ENCODE data around the gene EBF4.

EBF4 gene

DNA sequence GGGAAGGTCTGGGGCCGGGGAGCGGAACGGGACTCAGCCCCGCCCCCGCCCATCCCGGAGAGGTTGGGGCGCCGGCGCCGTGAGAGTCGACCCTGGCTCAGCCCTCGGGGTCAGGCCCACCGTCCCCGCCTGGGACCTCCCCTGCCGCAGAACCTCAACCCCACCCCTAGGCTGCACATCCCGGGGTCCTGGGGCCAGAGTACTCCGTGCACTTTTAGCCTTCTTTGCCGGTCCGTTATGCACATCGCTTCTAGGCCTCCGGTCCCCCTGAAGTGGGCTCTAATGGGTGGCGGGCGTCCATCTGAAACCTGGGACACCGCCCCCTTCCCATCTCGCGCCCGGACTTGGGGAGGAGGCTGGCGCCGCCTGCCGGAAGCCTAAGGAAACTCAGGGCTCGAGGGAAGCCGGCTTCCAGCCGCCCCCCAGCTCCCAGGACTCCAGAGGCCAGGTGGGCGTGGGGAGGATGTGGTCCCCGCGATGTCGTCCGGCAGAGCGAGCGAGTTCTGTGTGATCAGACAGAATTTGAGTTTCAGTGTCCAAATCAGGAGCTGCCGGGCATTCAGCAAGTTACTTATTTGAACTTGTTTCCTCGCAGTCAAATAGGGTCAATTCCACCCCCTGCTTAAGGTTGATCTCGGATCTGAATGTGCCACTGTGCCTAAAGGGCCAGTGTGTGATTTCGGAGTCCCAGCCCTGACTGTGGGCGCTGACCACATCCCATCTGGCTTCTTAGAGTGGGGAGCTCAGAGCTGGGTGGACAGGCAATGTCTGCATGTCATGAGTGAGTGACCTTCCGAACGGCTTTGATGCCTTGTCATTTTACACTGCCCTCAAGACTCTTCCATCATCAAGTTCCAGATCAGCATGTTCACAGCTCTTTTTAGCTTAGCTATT, 60.2 kb downstream of the EBF4 start:
- Histone ChIP-seq H3K4me2 (peak overlapping the region; percentile 79), H3K27ac (no peak overlapping the region), H3K27me3 (peaks cover 69% of the 10 kb centered on the region), H3K9ac (peak overlapping the region; percentile 20; the same call in 1 of the 2 replicates), H4K20me1 (peaks cover 48% of the 10 kb centered on the region), H3K4me3 (peak overlapping the region; percentile 61), H3K9me3 (no peaks in the 10 kb centered on the region), H3K4me1 (peaks cover 26% of the 10 kb centered on the region), H3K36me3 (no peaks in the 10 kb centered on the region)
- no peak for TF ChIP-seq Cebpa-rat (IDR thresholded peaks at IDR 0.05)

- H3K4me1 ChIP-seq: peaks cover 33% of the 10 kb centered on the region
- no peak overlapping the region for H3K9ac ChIP-seq
- no peaks in the 10 kb centered on the region for H3K9me3 ChIP-seq
- no peak overlapping the region for H3K4me3 ChIP-seq
- no peak for TF ChIP-seq Cebpa-rat (IDR thresholded peaks at IDR 0.05)
- H3K27me3 ChIP-seq: peaks cover 64% of the 10 kb centered on the region
- H3K27ac ChIP-seq: no peak overlapping the region
- peak overlapping the region; percentile 79; the same call in 1 of the 2 replicates for H3K4me2 ChIP-seq
- no peaks in the 10 kb centered on the region for H3K36me3 ChIP-seq
- peaks cover 48% of the 10 kb centered on the region for H4K20me1 ChIP-seq
These were observed 61.0 kb downstream of the EBF4 start for GRCh38 chr20:2753461-2754040.

GRCh38 chr20:2754424-2754823, 61.8 kb downstream of the EBF4 start:
- Histone ChIP-seq H3K4me3 (no peak overlapping the region), H4K20me1 (peaks cover 48% of the 10 kb centered on the region), H3K9me3 (no peaks in the 10 kb centered on the region), H3K27me3 (peaks cover 57% of the 10 kb centered on the region), H3K9ac (no peak overlapping the region), H3K4me2 (no peak overlapping the region), H3K4me1 (peaks cover 42% of the 10 kb centered on the region), H3K36me3 (no peaks in the 10 kb centered on the region), H3K27ac (no peak overlapping the region)
- TF ChIP-seq Cebpa-rat (IDR thresholded peaks at IDR 0.05): no peak

DNA sequence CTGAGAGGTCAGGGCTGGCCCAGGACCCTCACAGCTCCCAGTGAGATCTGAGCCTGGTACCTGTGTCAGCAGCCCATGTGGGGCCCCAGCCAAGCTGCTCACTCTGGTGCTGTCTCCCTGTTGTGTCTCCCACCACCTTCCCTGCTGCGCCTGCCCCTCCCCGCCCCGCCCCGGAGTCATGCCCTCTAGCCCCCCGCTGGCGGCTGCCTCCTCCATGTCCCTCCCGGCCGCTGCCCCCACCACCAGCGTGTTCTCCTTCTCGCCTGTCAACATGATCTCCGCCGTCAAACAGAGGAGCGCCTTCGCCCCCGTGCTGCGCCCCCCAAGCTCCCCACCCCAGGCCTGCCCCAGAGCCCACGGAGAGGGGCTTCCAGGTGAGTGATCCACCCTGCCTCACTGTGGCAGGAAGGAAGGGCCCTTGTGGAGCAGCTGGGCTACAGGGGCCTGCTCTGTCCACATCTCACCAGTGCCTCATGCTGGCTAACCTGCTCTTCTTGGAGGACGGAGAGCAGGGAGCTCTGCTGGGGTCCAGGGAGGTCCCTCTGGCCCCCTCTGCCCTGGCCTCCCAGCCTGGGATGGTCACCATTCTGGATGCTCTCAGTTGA, 63.0 kb downstream of the EBF4 start:
- H3K4me3 ChIP-seq: no peak overlapping the region
- H3K27ac ChIP-seq: no peak overlapping the region
- H3K4me1 ChIP-seq: peaks cover 53% of the 10 kb centered on the region
- no peak overlapping the region for H3K9ac ChIP-seq
- H3K36me3 ChIP-seq: no peaks in the 10 kb centered on the region
- TF ChIP-seq Cebpa-rat (IDR thresholded peaks at IDR 0.05): no peak
- no peaks in the 10 kb centered on the region for H3K9me3 ChIP-seq
- H3K27me3 ChIP-seq: peaks cover 46% of the 10 kb centered on the region
- no peak overlapping the region for H3K4me2 ChIP-seq
- H4K20me1 ChIP-seq: peaks cover 46% of the 10 kb centered on the region

GRCh38 chr20:2756056-2756611, 63.6 kb downstream of the EBF4 start:
- H3K27me3 ChIP-seq: peaks cover 40% of the 10 kb centered on the region
- H3K9me3 ChIP-seq: no peaks in the 10 kb centered on the region
- no peak for TF ChIP-seq Cebpa-rat (IDR thresholded peaks at IDR 0.05)
- no peak overlapping the region for H3K9ac ChIP-seq
- no peaks in the 10 kb centered on the region for H3K36me3 ChIP-seq
- no peak overlapping the region for H3K27ac ChIP-seq
- H3K4me2 ChIP-seq: no peak overlapping the region
- no peak overlapping the region for H3K4me3 ChIP-seq
- H4K20me1 ChIP-seq: peaks cover 40% of the 10 kb centered on the region
- H3K4me1 ChIP-seq: peaks cover 59% of the 10 kb centered on the region

- Histone ChIP-seq H3K9me3 (no peaks in the 10 kb centered on the region), H4K20me1 (peaks cover 31% of the 10 kb centered on the region), H3K4me1 (peaks cover 51% of the 10 kb centered on the region), H3K4me2 (no peak overlapping the region), H3K36me3 (no peaks in the 10 kb centered on the region), H3K27ac (no peak overlapping the region), H3K4me3 (no peak overlapping the region), H3K9ac (no peak overlapping the region), H3K27me3 (peaks cover 31% of the 10 kb centered on the region)
- TF ChIP-seq Cebpa-rat (IDR thresholded peaks at IDR 0.05): no peak
These were observed 64.4 kb downstream of the EBF4 start for GRCh38 chr20:2757001-2757400.

GRCh38 chr20:2757969-2758368, 65.4 kb downstream of the EBF4 start:
- H3K9ac ChIP-seq: no peak overlapping the region
- no peaks in the 10 kb centered on the region for H3K36me3 ChIP-seq
- H3K9me3 ChIP-seq: no peaks in the 10 kb centered on the region
- no peak overlapping the region for H3K4me3 ChIP-seq
- peaks cover 22% of the 10 kb centered on the region for H4K20me1 ChIP-seq
- H3K4me2 ChIP-seq: no peak overlapping the region
- peaks cover 42% of the 10 kb centered on the region for H3K4me1 ChIP-seq
- TF ChIP-seq Cebpa-rat (IDR thresholded peaks at IDR 0.05): no peak
- H3K27me3 ChIP-seq: peaks cover 22% of the 10 kb centered on the region
- H3K27ac ChIP-seq: no peak overlapping the region

GRCh38 chr20:2759143-2759542, 66.6 kb downstream of the EBF4 start:
- Histone ChIP-seq H3K9me3 (no peaks in the 10 kb centered on the region), H3K27ac (peak overlapping the region; percentile 72), H4K20me1 (peaks cover 10% of the 10 kb centered on the region; the same call in 1 of the 2 replicates), H3K27me3 (peaks cover 10% of the 10 kb centered on the region), H3K9ac (peak overlapping the region; percentile 47; the same call in 1 of the 2 replicates), H3K4me1 (peaks cover 35% of the 10 kb centered on the region), H3K36me3 (no peaks in the 10 kb centered on the region), H3K4me3 (peak overlapping the region; percentile 36), H3K4me2 (peak overlapping the region; percentile 85)
- no peak for TF ChIP-seq Cebpa-rat (IDR thresholded peaks at IDR 0.05)

GRCh38 chr20:2759603-2760296, 67.2 kb downstream of the EBF4 start:
- no peaks in the 10 kb centered on the region for H3K36me3 ChIP-seq
- H3K27ac ChIP-seq: peak overlapping the region; percentile 72
- peak overlapping the region; percentile 85 for H3K4me2 ChIP-seq
- H3K27me3 ChIP-seq: peaks cover 4% of the 10 kb centered on the region; the same call in 1 of the 2 replicates
- peaks cover 4% of the 10 kb centered on the region; the same call in 1 of the 2 replicates for H4K20me1 ChIP-seq
- no peak for TF ChIP-seq Cebpa-rat (IDR thresholded peaks at IDR 0.05)
- H3K9me3 ChIP-seq: no peaks in the 10 kb centered on the region
- H3K4me3 ChIP-seq: peak overlapping the region; percentile 36
- H3K9ac ChIP-seq: peak overlapping the region; percentile 47; the same call in 1 of the 2 replicates
- peaks cover 35% of the 10 kb centered on the region for H3K4me1 ChIP-seq
